Heart left ventricle (tissue), 16 donors: ENCODE data around the gene SLC2A5. TPM values are rescaled to one million over a fixed set of nuclear protein-coding genes. Genes with fewer than 3 reads are reported as not detected.

ENCODE experiments used
- ATAC-seq, 4 donors: fragments of 200-7000 bp; cut with Tn5 transposase; one replicate each; pipeline ENCODE4 v1.9.1; 2020 to 2022; ENCODE audit warnings: moderate library complexity in 4 of 4, mild to moderate bottlenecking in 3 of 4, moderate number of reproducible peaks in 1 of 4
- DNase-seq, 5 donors: peaks; one replicate each; pipeline ENCODE4 v3.0.0-alpha.2; 2020
- H3K27ac ChIP-seq, 12 donors: fragments of 200-600 bp; sonication (generic) in 4 of 12; one replicate each; pipeline versions ENCODE4 v1.5.0 to v1.8.0; 2016 to 2022; ENCODE audit warnings: mild to moderate bottlenecking in 2 of 12
- H3K27me3 ChIP-seq, 9 donors: fragments of 200-600 bp; sonication (generic) in 2 of 9; one replicate each; pipeline versions ENCODE4 v1.5.1 to v1.8.0; 2016 to 2022; ENCODE audit warnings: mild to moderate bottlenecking in 3 of 9
- H3K36me3 ChIP-seq, 9 donors: fragments of 200-600 bp; sonication (generic) in 2 of 9; one replicate each; pipeline versions ENCODE4 v1.5.0 to v1.8.0; 2018 to 2022; ENCODE audit warnings: mild to moderate bottlenecking in 2 of 9
- H3K4me1 ChIP-seq, 12 donors: fragments of 200-600 bp; sonication (generic) in 4 of 12; one replicate each; pipeline versions ENCODE4 v1.5.0 to v1.8.0; 2016 to 2022; ENCODE audit warnings: mild to moderate bottlenecking in 3 of 12
- H3K4me3 ChIP-seq, 12 donors: fragments of 200-600 bp; sonication (generic) in 4 of 12; one replicate each; pipeline versions ENCODE4 v1.5.0 to v1.8.0; 2017 to 2022; ENCODE audit warnings: mild to moderate bottlenecking in 9 of 12, moderate library complexity in 4 of 12
- H3K9me3 ChIP-seq, 12 donors: fragments of 200-600 bp; sonication (generic) in 4 of 12; one replicate each; pipeline versions ENCODE4 v1.5.0 to v1.8.0; 2016 to 2022; ENCODE audit warnings: mild to moderate bottlenecking in 1 of 12
- CTCF ChIP-seq, 12 donors: fragments of 200-600 bp; sonication (generic) in 4 of 12; IDR thresholded peaks; one replicate each; pipeline versions ENCODE4 v1.5.0 to v1.8.0; 2018 to 2022; ENCODE audit warnings: antibody characterized with exemption in 12 of 12, mild to moderate bottlenecking in 5 of 12
- POLR2A ChIP-seq, 2 donors: fragments of 450-650 bp; IDR thresholded peaks; one replicate each; pipeline ENCODE4 v1.6.1; 2017; ENCODE audit warnings: antibody characterized with exemption in 2 of 2, mild to moderate bottlenecking in 2 of 2, moderate library complexity in 2 of 2
- WGBS, 4 donors: extraction: QIAGEN DNeasy Blood & Tissue Kit in 2 of 4; methylation state at CpG; one replicate each; pipeline versions ENCODE4 v1.1.5 to v1.1.7; 2013 to 2018; 5-methylcytosine and 5-hydroxymethylcytosine counted together
- intact Hi-C, 10 donors: fragments of 100-400 bp; cut with DNase I; formaldehyde crosslinking; loops; one replicate each; pipeline versions ENCODE4 v1.11.1 to v1.14.2; 2022
- polyA plus RNA-seq, 2 donors: library from polyadenylated mRNA; stranded (reverse); fragments of 200-250 nt; gene quantifications; one replicate each; pipeline ENCODE4 v1.2.3, GENCODE V29; 2013
- total RNA-seq, 9 donors: library from RNA; depleted of rRNA in 2 of 9; stranded (reverse); fragments of >200 nt in 2 of 9; fragmentation: NEBNext Ultra II Directional in 3 of 9; extraction: Animal tissue kit (Norgen Biotek cat#: 25700) in 3 of 9; gene quantifications; one replicate each; pipeline versions ENCODE4 v1.1.0 to v1.2.4, GENCODE V29; 2016 to 2023
- donor health status: ischemic (EF 13 %, LVEDD 7.1; RV severe dilation, severe dysfunction).
- donor health status: healthy with polysubstance abuse.
- donor health status: DM: no; HTN: yes; CAD: no.
- donor health status: DM: no; HTN: no; CAD: no.
- donor health status: ischemic (EF 25% LVEDD 6.9; RV normal size, moderate dysfunction).
- donor health status: ischemic (EF 25% LVEDD 5.7; RV mildly dilated, moderate dysfunction).
- donor health status: healthy.
- donor health status: DM: yes; HTN: yes; CAD: no.
- donor health status: ischemic (EF 35%, LVEDD 5.7; RV mildly dilated, moderate dysfunction).
- donor health status: nonischemic (EF 11% LVEDD 7.7; RV severe dilation, severe dysfunction).
- donor health status: DM: yes; HTN: yes; CAD: no.
- donor health status: PGD.
- donor health status: ischemic (EF 29% LVEDD 5.4; RV normal size, mild dysfunction).
- donor health status: nonischemic (EF 23%, LVEDD 6.1; RV moderate dilation, normal function).

SLC2A5 gene
- total and polyA plus RNA-seq, 11 donors = 0.86 to 15.8 (median 2.3) TPM

GRCh38 chr1:9010781-9011323 is 58.6 kb downstream of the SLC2A5 start:
- Histone ChIP-seq H3K4me1 (peaks cover 0 to 19% (median 2%) of the 10 kb centered on the region in 12 donors), H3K27ac (peak overlapping the region in 2 of 12 donors; percentile 19 to 25), H3K4me3 (no peak overlapping the region), H3K27me3 (no peaks in the 10 kb centered on the region), H3K9me3 (no peaks in the 10 kb centered on the region), H3K36me3 (no peaks in the 10 kb centered on the region)
- intact Hi-C loops = loop anchor here in 7 of 10 donors (1.0 to 5.0 kb wide), 6 partner anchors 86 to 186 kb away; no protein-coding TSS in a partner anchor
- no peak for TF ChIP-seq CTCF (IDR thresholded peaks at IDR 0.05)
- TF ChIP-seq POLR2A (IDR thresholded peaks at IDR 0.05) = no peak
- DNase-seq (peak; percentile 35 to 80 (median 53)), ATAC-seq (peak; percentile 16 to 89 (median 71))
- 64 to 70% (median 67%) methylated on average over 8 of the region's 8 CpGs for WGBS, 4 donors

GRCh38 chr1:9009438-9010370 is 59.7 kb downstream of the SLC2A5 start:
- H3K27ac ChIP-seq = no peak overlapping the region
- TF ChIP-seq POLR2A (IDR thresholded peaks at IDR 0.05) = no peak
- TF ChIP-seq CTCF (IDR thresholded peaks at IDR 0.05) = peak; percentile 28 to 59 (median 48)
- no peaks in the 10 kb centered on the region for H3K9me3 ChIP-seq
- 60 to 64% (median 63%) methylated on average over 21 of the region's 21 CpGs for WGBS, 4 donors
- H3K27me3 ChIP-seq = no peaks in the 10 kb centered on the region
- no peak overlapping the region for H3K4me3 ChIP-seq
- intact Hi-C loops = loop anchor here (1.0 to 5.0 kb wide), 7 partner anchors 88 to 188 kb away; no protein-coding TSS in a partner anchor
- DNase-seq (peak in 1 of 5 donors; percentile 40), ATAC-seq (peak in 2 of 4 donors; percentile 44)
- H3K36me3 ChIP-seq = no peaks in the 10 kb centered on the region
- peaks cover 0 to 25% (median 2%) of the 10 kb centered on the region in 12 donors for H3K4me1 ChIP-seq

- intact Hi-C loops = loop anchor here in 5 of 10 donors (5.0 kb wide), 2 partner anchors 91 to 94 kb away; no protein-coding TSS in a partner anchor
- no peak for DNase-seq
- 92 to 95% (median 93%) methylated on average over 10 of the region's 10 CpGs for WGBS, 4 donors
Observed at GRCh38 chr1:9008236-9008635, 61.2 kb downstream of the SLC2A5 start.

More at GRCh38 chr1:9008236-9008635, 61.2 kb downstream of the SLC2A5 start:
- H3K27ac ChIP-seq = no peak overlapping the region
- H3K27me3 ChIP-seq = no peaks in the 10 kb centered on the region
- TF ChIP-seq CTCF (IDR thresholded peaks at IDR 0.05) = no peak
- TF ChIP-seq POLR2A (IDR thresholded peaks at IDR 0.05) = no peak
- no peak for ATAC-seq
- H3K4me1 ChIP-seq = peaks cover 0 to 26% (median 2%) of the 10 kb centered on the region in 12 donors
- no peaks in the 10 kb centered on the region for H3K9me3 ChIP-seq
- H3K4me3 ChIP-seq = no peak overlapping the region
- no peaks in the 10 kb centered on the region for H3K36me3 ChIP-seq
